Right lobe of liver (tissue), 4 donors: ENCODE results near the gene NECTIN4.

ENCODE experiments used
- POLR2A ChIP-seq: fragments of 450-650 bp; IDR thresholded peaks from one replicate; pipeline ENCODE4 v1.6.1; 2017; ENCODE audit warnings: antibody characterized with exemption, mild to moderate bottlenecking
- TF ChIP-seq, protein P1 (sequence below), 4 donors: fragments of 200-600 bp in 3 of 4; fragments of 450-650 bp in 1 of 4; IDR thresholded peaks; one replicate each; pipeline versions ENCODE4 v1.5.1 to v1.8.0; 2016 to 2022; ENCODE audit warnings: antibody characterized with exemption in 4 of 4, mild to moderate bottlenecking in 2 of 4
- donor health status: DM: no; HTN: no; CAD: no.
- donor health status: DM: no; HTN: no; CAD: no.
- donor health status: DM: no; HTN: yes; CAD: no.

DNA sequence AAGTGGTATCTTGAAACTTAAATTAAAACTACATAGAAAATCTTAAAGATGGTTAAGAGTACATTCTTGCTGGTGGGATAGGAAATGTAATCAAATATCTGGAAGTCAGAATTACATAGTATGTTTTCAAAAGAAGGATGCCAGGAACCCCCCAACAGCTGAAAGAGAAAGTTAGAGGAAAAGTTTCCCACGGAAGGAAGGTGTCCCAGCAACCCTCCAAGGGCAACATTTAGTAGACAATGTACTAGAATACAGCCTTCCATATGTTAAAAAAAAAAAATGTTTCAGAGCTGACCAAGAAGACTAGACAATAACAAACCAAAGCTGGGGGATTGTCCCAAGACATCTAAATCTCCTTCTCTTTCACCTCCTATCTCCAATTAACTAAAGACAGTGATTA is 40.9 kb upstream of the NECTIN4 start:
- TF ChIP-seq, protein P1, sequence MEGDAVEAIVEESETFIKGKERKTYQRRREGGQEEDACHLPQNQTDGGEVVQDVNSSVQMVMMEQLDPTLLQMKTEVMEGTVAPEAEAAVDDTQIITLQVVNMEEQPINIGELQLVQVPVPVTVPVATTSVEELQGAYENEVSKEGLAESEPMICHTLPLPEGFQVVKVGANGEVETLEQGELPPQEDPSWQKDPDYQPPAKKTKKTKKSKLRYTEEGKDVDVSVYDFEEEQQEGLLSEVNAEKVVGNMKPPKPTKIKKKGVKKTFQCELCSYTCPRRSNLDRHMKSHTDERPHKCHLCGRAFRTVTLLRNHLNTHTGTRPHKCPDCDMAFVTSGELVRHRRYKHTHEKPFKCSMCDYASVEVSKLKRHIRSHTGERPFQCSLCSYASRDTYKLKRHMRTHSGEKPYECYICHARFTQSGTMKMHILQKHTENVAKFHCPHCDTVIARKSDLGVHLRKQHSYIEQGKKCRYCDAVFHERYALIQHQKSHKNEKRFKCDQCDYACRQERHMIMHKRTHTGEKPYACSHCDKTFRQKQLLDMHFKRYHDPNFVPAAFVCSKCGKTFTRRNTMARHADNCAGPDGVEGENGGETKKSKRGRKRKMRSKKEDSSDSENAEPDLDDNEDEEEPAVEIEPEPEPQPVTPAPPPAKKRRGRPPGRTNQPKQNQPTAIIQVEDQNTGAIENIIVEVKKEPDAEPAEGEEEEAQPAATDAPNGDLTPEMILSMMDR (IDR thresholded peaks at IDR 0.05), result no peak
- TF ChIP-seq POLR2A, result no peak
